Mesendoderm (in vitro differentiated cells): Measurements from ENCODE around the gene IL1RAPL1.
"Not testable (repeated sequence)": the region's sequence is repeated elsewhere in the genome, so short reads cannot be mapped to it uniquely, and the experiment has no call there.

Experiments
- DNase-seq: peaks from one replicate; pipeline ENCODE4 v3.0.0; 2013
- H2AK5ac ChIP-seq: 2 replicates; pipeline ENCODE4 v1.6.1; 2013; ENCODE audit warnings: low read length, inconsistent platforms
- H2BK120ac ChIP-seq: 2 replicates; pipeline ENCODE4 v1.6.1; 2013; ENCODE audit warnings: low read depth, mild to moderate bottlenecking, low read length, moderate library complexity, mixed read lengths
- H2BK15ac ChIP-seq: replicated peaks from 2 replicates; pipeline ENCODE4 v1.6.1; 2013; ENCODE audit warnings: low read depth, mild to moderate bottlenecking, moderate library complexity
- H2BK5ac ChIP-seq: 2 replicates; pipeline ENCODE4 v1.6.1; 2013; ENCODE audit warnings: low read length, inconsistent platforms
- H3K18ac ChIP-seq: 2 replicates; pipeline ENCODE4 v1.6.1; 2013; ENCODE audit warnings: mild to moderate bottlenecking, low read length, mixed read lengths
- H3K23ac ChIP-seq: one replicate; pipeline ENCODE4 v1.6.1; 2013; ENCODE audit warnings: low read length
- H3K27ac ChIP-seq: 2 replicates; pipeline ENCODE4 v1.5.1; 2013; ENCODE audit warnings: low read depth, mild to moderate bottlenecking, inconsistent platforms, low read length, moderate library complexity
- H3K27me3 ChIP-seq: 2 replicates; pipeline ENCODE4 v1.6.1; 2013; ENCODE audit warnings: low read length, control low read depth, mild to moderate bottlenecking, inconsistent platforms; ENCODE audit not compliant: insufficient read depth, poor library complexity
- H3K36me3 ChIP-seq: 2 replicates; pipeline ENCODE4 v1.6.1; 2013; ENCODE audit warnings: low read length, inconsistent platforms; ENCODE audit not compliant: control insufficient read depth, insufficient read depth
- H3K4ac ChIP-seq: one replicate; pipeline ENCODE4 v1.6.1; 2013; ENCODE audit warnings: low read depth, mild to moderate bottlenecking, low read length, moderate library complexity
- H3K4me1 ChIP-seq: 2 replicates; pipeline ENCODE4 v1.6.1; 2013; ENCODE audit warnings: low read depth, low read length, inconsistent platforms; ENCODE audit not compliant: control insufficient read depth
- H3K4me2 ChIP-seq: 2 replicates; pipeline ENCODE4 v1.6.1; 2013; ENCODE audit warnings: low read length
- H3K4me3 ChIP-seq: 2 replicates; pipeline ENCODE4 v1.5.1; 2013; ENCODE audit warnings: mild to moderate bottlenecking, low read length
- H3K56ac ChIP-seq: one replicate; pipeline ENCODE4 v1.6.1; 2013; ENCODE audit warnings: low read length
- H3K79me1 ChIP-seq: 2 replicates; pipeline ENCODE4 v1.6.1; 2013; ENCODE audit warnings: low read length, inconsistent platforms
- H3K79me2 ChIP-seq: 2 replicates; pipeline ENCODE4 v1.6.1; 2013; ENCODE audit warnings: mild to moderate bottlenecking, low read length; ENCODE audit not compliant: control insufficient read depth, insufficient read depth
- H3K9ac ChIP-seq: 2 replicates; pipeline ENCODE4 v1.6.1; 2013; ENCODE audit warnings: low read length, inconsistent platforms
- H4K5ac ChIP-seq: one replicate; pipeline ENCODE4 v1.6.1; 2013; ENCODE audit warnings: low read length
- H4K8ac ChIP-seq: one replicate; pipeline ENCODE4 v1.6.1; 2013; ENCODE audit warnings: low read depth, mild to moderate bottlenecking, control low read depth, low read length, moderate library complexity
- WGBS: extraction: QIAGEN DNeasy Blood & Tissue Kit; methylation state at CpG from one replicate; pipeline ENCODE4 v1.1.7; 2013; ENCODE audit warnings: low lambda C conversion rate, missing lambda C conversion rate; ENCODE audit not compliant: insufficient coverage; ENCODE audit errors: extremely low coverage; 5-methylcytosine and 5-hydroxymethylcytosine counted together

Gene IL1RAPL1

GRCh38 chrX:29297171-29297800, 710.0 kb downstream of the IL1RAPL1 start:
- no peak overlapping the region for H3K56ac ChIP-seq
- no peak overlapping the region for H3K18ac ChIP-seq
- H3K9ac ChIP-seq: no peak overlapping the region
- no peak overlapping the region for H3K4me3 ChIP-seq
- no peak overlapping the region for H2BK5ac ChIP-seq
- no peak overlapping the region for H4K5ac ChIP-seq
- DNase-seq: no peak
- WGBS: no CpG with 5 or more reads among the region's 4 CpGs
- H3K23ac ChIP-seq: no peak overlapping the region
- no peak overlapping the region for H2BK120ac ChIP-seq
- no peak overlapping the region for H3K4me2 ChIP-seq
- H2AK5ac ChIP-seq: no peak overlapping the region
- no peaks in the 10 kb centered on the region for H3K79me1 ChIP-seq
- no peak overlapping the region for H3K27ac ChIP-seq
- H3K4ac ChIP-seq: no peak overlapping the region
- H3K4me1 ChIP-seq: no peaks in the 10 kb centered on the region
- no peak overlapping the region for H4K8ac ChIP-seq
- no peaks in the 10 kb centered on the region for H3K36me3 ChIP-seq
- no peak overlapping the region for H2BK15ac ChIP-seq
- no peaks in the 10 kb centered on the region for H3K79me2 ChIP-seq
- no peaks in the 10 kb centered on the region for H3K27me3 ChIP-seq

GRCh38 chrX:29299684-29300083, 712.4 kb downstream of the IL1RAPL1 start:
- H3K4me3 ChIP-seq: no peak overlapping the region
- H3K4me1 ChIP-seq: no peaks in the 10 kb centered on the region
- no peaks in the 10 kb centered on the region for H3K79me1 ChIP-seq
- no peak overlapping the region for H3K4ac ChIP-seq
- H2AK5ac ChIP-seq: no peak overlapping the region
- no peak overlapping the region for H2BK5ac ChIP-seq
- no peak overlapping the region for H3K56ac ChIP-seq
- no peak overlapping the region for H3K9ac ChIP-seq
- H3K18ac ChIP-seq: no peak overlapping the region
- no peaks in the 10 kb centered on the region for H3K27me3 ChIP-seq
- H3K4me2 ChIP-seq: no peak overlapping the region
- H3K23ac ChIP-seq: no peak overlapping the region
- WGBS: no CpG with 5 or more reads among the region's 2 CpGs
- DNase-seq: no peak
- no peaks in the 10 kb centered on the region for H3K79me2 ChIP-seq
- no peak overlapping the region for H4K5ac ChIP-seq
- no peaks in the 10 kb centered on the region for H3K36me3 ChIP-seq
- H2BK120ac ChIP-seq: no peak overlapping the region
- H4K8ac ChIP-seq: no peak overlapping the region
- H3K27ac ChIP-seq: no peak overlapping the region
- H2BK15ac ChIP-seq: no peak overlapping the region

DNA sequence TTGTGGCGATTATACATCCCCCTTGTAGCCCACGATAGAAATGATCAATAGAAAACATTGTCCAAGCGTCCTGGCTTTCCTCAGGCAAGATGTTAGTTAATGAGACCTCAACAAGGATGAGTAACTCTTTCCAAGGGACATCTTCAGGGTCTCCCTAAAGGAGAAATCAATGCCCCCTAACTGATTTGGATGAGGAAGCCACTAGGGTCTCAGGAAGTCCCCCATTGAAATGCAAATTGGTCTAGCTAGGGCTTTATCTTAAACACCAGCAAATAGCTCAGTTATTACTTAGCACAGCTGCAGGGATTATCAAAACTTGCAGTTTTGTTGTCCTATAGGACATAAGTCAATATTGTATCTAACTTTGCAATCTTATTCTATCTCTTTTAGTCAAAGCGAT, 721.5 kb downstream of the IL1RAPL1 start:
- WGBS: no CpG with 5 or more reads among the region's 4 CpGs
- H3K36me3 ChIP-seq: no peaks in the 10 kb centered on the region
- no peak overlapping the region for H3K9ac ChIP-seq
- no peak overlapping the region for H2BK15ac ChIP-seq
- no peak overlapping the region for H3K23ac ChIP-seq
- H3K4me3 ChIP-seq: no peak overlapping the region
- H3K4me1 ChIP-seq: peaks cover 2% of the 10 kb centered on the region
- no peak overlapping the region for H3K4me2 ChIP-seq
- H3K18ac ChIP-seq: no peak overlapping the region
- H3K79me2 ChIP-seq: no peaks in the 10 kb centered on the region
- H4K5ac ChIP-seq: no peak overlapping the region
- H3K27ac ChIP-seq: peak overlapping the region; percentile 66
- no peak overlapping the region for H2BK120ac ChIP-seq
- H3K79me1 ChIP-seq: no peaks in the 10 kb centered on the region
- no peak overlapping the region for H4K8ac ChIP-seq
- H2AK5ac ChIP-seq: no peak overlapping the region
- DNase-seq: peak; percentile 36
- peak overlapping the region; percentile 76 for H2BK5ac ChIP-seq
- H3K56ac ChIP-seq: peak overlapping the region; percentile 42
- no peak overlapping the region for H3K4ac ChIP-seq
- no peaks in the 10 kb centered on the region for H3K27me3 ChIP-seq

DNA sequence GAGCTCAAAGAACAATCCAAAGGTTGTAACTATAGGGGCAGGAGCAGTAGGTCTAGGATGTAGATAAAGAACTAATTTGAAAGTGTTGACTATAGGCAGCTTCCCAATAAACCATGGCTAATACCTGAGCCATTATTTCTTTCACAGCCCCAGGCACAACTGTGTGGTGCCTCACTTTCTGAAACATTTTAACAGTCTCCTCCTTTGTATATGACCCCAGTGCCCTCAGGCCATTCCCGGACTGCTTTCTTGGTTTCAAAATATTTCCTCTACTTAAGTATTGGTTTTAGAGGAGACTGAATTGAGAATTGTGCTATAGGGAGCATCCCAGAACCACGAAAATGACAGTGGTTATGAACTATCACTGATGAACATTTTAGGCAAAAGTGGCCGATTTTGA, 728.7 kb downstream of the IL1RAPL1 start:
- WGBS: no CpG with 5 or more reads among the region's 3 CpGs
- no peak overlapping the region for H3K27ac ChIP-seq
- H3K4me3 ChIP-seq: no peak overlapping the region
- H3K79me1 ChIP-seq: no peaks in the 10 kb centered on the region
- no peak overlapping the region for H2BK120ac ChIP-seq
- no peak overlapping the region for H2AK5ac ChIP-seq
- H3K23ac ChIP-seq: no peak overlapping the region
- H3K4me1 ChIP-seq: no peaks in the 10 kb centered on the region
- no peak overlapping the region for H4K5ac ChIP-seq
- H3K9ac ChIP-seq: no peak overlapping the region
- no peak overlapping the region for H3K56ac ChIP-seq
- no peaks in the 10 kb centered on the region for H3K36me3 ChIP-seq
- H2BK5ac ChIP-seq: no peak overlapping the region
- H3K4ac ChIP-seq: no peak overlapping the region
- no peak overlapping the region for H2BK15ac ChIP-seq
- H3K4me2 ChIP-seq: no peak overlapping the region
- no peak overlapping the region for H4K8ac ChIP-seq
- DNase-seq: peak; percentile 4
- H3K18ac ChIP-seq: no peak overlapping the region
- H3K27me3 ChIP-seq: no peaks in the 10 kb centered on the region
- no peaks in the 10 kb centered on the region for H3K79me2 ChIP-seq

- no peaks in the 10 kb centered on the region for H3K79me1 ChIP-seq
- no peak overlapping the region for H2BK15ac ChIP-seq
- no peak overlapping the region for H3K23ac ChIP-seq
- no peaks in the 10 kb centered on the region for H3K36me3 ChIP-seq
- H3K27ac ChIP-seq: no peak overlapping the region
- H3K4me1 ChIP-seq: no peaks in the 10 kb centered on the region
- H2AK5ac ChIP-seq: no peak overlapping the region
- no peak overlapping the region for H3K56ac ChIP-seq
- H3K4me3 ChIP-seq: no peak overlapping the region
- no peak overlapping the region for H2BK5ac ChIP-seq
- no peaks in the 10 kb centered on the region for H3K27me3 ChIP-seq
- no peaks in the 10 kb centered on the region for H3K79me2 ChIP-seq
- no peak overlapping the region for H3K18ac ChIP-seq
- no peak overlapping the region for H4K8ac ChIP-seq
- no peak for DNase-seq
- no peak overlapping the region for H3K4me2 ChIP-seq
- no CpG with 5 or more reads among the region's 1 CpG for WGBS
- no peak overlapping the region for H3K9ac ChIP-seq
- H4K5ac ChIP-seq: no peak overlapping the region
- H3K4ac ChIP-seq: no peak overlapping the region
- no peak overlapping the region for H2BK120ac ChIP-seq
Observed at GRCh38 chrX:29318012-29318411, 730.8 kb downstream of the IL1RAPL1 start.

GRCh38 chrX:29332429-29332828, 745.2 kb downstream of the IL1RAPL1 start:
- not testable (repeated sequence) for H3K18ac ChIP-seq, H3K23ac ChIP-seq, H3K79me1 ChIP-seq, DNase-seq, H3K36me3 ChIP-seq, H3K79me2 ChIP-seq, H3K4me1 ChIP-seq, H3K4ac ChIP-seq, H4K8ac ChIP-seq, H3K9ac ChIP-seq, H3K4me3 ChIP-seq, H3K56ac ChIP-seq, H4K5ac ChIP-seq, H3K4me2 ChIP-seq, H2BK15ac ChIP-seq, H2BK5ac ChIP-seq, H3K27me3 ChIP-seq, H2AK5ac ChIP-seq, H3K27ac ChIP-seq, H2BK120ac ChIP-seq
- WGBS: no CpG with 5 or more reads among the region's 3 CpGs
